GM12891 (cell line): Measurements from ENCODE around the gene PTPRN2.

Source experiments
- POLR2A ChIP-seq: IDR thresholded peaks from 2 replicates; pipeline ENCODE4 v1.6.1; 2011; ENCODE audit warnings: low read depth, low read length, control low read depth
- POLR2AphosphoS5 ChIP-seq: IDR thresholded peaks from 2 replicates; pipeline ENCODE4 v1.6.1; 2011; ENCODE audit warnings: low read depth, low read length, control low read depth
- POU2F2 ChIP-seq: IDR thresholded peaks from 2 replicates; pipeline ENCODE4 v1.6.1; 2011; ENCODE audit warnings: low read depth, mild to moderate bottlenecking, control low read depth, low read length, moderate library complexity
- SPI1 ChIP-seq: IDR thresholded peaks from 2 replicates; pipeline ENCODE4 v1.6.1; 2011; ENCODE audit warnings: low read depth, low read length, control low read depth
- TAF1 ChIP-seq: IDR thresholded peaks from 2 replicates; pipeline ENCODE4 v1.6.1; 2011; ENCODE audit warnings: low read depth, low read length, control low read depth

GRCh38 chr7:158468181-158468580 lies 119.4 kb downstream of the PTPRN2 start:
- TF ChIP-seq POLR2AphosphoS5 (no peak), POLR2A (no peak), SPI1 (no peak), TAF1 (no peak), POU2F2 (no peak)
